HG02981 (cell line): Measurements from ENCODE around the gene TTYH2.
"Not testable (repeated sequence)": the region's sequence is repeated elsewhere in the genome, so short reads cannot be mapped to it uniquely, and the experiment has no call there.

Experiments
- ATAC-seq: cut with Tn5 transposase; IDR thresholded peaks from one replicate; pipeline ENCODE4 v1.9.1; 2021; ENCODE audit warnings: mild to moderate bottlenecking, moderate library complexity; ENCODE audit not compliant: unreplicated experiment

Gene TTYH2

DNA sequence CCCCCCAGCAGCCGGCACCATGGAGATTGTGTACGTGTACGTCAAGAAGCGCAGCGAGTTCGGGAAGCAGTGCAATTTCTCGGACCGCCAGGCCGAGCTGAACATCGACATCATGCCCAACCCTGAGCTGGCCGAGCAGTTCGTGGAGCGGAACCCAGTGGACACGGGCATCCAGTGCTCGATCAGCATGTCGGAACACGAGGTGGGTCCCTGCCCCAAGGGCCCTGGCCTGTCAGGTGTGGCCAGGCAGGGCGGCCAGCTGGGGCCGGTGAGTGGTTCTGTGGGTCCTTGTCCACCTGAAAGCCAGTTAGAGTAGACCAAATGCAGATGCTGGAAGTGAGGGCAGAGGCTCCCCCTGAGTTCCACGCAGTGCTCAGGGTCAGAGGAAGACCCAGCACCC, 68.4 kb downstream of the TTYH2 start:
- no peak for ATAC-seq

DNA sequence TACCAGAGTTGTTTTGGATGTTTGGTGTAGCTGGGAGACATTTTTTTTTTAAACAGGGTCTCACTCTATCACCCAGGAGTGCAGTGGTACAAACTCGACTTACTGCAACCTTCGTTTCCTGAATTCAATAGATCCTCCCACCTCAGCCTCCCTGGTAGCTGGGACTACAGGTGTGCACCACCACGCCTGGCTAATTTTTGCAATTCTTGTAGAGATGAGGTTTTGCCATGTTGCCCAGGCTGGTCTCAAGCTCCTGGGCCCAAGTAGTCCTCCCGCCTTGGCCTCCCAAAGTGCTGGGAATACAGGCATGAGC, 68.9 kb downstream of the TTYH2 start:
- ATAC-seq, result not testable (repeated sequence)

DNA sequence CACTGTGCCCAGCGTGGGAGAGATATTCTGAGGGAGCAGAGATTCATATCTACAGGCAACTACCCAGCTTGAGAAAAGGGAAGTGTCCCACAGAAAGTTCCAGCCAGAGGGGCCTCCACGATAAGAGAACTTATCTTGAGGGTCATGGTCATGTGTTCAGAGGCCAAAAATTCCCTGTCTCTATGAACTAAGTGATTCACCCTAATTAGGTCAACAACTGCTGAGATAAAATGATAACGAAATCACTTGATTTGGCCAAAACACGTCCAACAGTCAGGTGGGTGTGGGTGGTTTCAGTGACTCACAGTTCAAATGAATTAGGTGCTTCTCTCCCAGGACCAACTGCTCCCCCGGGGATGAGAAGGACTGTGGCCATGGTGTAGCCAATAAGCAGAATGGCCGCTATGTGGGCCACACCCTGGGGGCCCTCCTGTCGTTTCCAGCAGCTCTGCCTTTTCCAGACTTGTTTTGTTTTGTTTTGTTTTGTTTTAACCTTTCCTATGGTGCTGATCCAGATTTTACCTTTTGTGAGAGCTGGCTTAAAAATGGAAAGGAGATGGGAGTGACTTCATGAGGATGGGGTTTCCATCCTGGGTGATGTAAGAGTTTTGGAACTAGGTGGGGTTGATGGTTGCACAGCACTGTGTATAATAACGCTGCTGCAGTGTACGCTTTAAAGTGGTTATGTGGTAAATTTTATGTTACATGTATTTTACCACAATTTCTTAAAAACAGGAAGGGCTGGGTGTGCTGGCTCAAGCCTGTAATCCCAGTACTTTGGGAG, 69.4 kb downstream of the TTYH2 start:
- no peak for ATAC-seq

DNA sequence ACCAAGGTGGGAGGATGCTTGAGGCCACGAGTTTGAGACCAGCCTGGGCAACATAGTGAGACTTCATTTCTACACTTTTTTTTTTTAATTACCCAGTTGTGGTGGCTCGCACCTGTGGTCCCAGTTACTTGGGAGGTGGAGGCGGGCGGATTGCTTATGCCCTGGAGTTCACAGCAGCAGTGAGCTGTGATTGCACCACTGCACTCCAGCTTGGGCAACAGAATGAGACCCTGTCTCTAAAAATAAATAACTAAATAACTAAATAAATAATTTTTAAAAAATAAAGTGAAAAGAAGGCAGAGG, 70.0 kb downstream of the TTYH2 start:
- ATAC-seq, result no peak

DNA sequence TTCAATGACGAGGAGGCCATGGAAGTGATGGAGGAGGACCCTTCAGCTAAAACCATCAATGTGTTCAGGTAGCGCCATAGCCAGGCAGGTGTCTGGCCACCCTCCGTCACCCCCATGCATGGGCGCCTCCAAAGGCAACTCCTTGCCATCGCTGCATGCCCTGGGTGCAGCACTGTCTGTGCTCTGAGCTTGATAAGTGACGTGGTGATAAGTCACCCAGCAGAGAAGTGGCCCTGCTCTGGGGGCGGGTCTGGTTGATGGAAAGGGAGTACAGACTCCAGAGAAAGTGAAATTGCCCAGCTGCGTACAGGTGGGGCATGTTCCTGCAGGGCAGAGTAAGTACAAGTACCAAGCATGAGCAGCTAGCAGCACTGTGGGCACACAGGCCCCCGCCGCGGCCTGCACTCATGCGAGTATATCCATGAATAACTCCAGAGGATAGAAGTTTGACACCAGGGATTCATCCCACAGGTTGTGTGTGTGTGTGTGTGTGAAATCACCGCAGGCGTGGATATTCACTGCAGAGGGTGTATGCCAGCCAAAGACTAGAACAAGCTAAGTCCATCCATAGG, 73.7 kb downstream of the TTYH2 start:
- no peak for ATAC-seq

DNA sequence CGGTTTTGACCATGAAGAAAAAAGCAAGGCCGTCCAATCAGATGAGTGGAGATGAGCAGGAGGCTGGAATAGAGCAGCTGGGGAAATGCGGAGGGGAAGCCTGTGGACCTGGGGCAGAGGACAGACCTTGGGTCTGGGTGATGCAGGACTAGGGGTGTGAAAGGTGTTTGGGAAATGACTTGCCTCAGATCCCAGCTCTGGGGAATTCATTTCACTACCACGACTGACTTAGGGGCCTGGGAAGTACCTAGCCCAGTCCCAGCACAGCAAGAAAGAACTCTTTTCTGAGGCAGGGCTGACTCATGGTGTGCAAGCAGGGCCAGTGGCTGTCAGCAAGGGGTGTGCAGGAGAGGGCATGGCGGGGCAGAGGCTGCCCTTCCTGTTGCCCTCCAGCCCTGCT, 75.4 kb downstream of the TTYH2 start:
- no peak for ATAC-seq

DNA sequence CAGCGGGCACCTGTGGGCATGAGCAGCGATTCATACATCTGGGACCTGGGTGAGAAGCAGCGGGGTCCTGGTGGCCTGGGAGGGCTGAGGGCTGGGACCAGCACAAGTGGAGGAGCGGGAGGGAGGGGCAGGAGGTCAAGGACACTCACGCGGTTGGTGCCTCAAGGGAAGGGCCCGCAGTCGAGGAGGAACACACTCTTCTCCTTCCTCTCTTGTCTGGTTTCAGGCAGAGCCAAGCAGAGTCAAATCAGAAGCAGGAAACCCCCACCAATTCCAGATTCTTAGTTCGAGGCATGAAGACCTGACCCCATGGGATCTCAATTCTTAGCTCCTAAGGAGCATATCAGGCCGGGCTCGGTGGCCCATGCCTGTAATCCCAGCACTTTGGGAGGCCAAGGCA, 76.3 kb downstream of the TTYH2 start:
- no peak for ATAC-seq

DNA sequence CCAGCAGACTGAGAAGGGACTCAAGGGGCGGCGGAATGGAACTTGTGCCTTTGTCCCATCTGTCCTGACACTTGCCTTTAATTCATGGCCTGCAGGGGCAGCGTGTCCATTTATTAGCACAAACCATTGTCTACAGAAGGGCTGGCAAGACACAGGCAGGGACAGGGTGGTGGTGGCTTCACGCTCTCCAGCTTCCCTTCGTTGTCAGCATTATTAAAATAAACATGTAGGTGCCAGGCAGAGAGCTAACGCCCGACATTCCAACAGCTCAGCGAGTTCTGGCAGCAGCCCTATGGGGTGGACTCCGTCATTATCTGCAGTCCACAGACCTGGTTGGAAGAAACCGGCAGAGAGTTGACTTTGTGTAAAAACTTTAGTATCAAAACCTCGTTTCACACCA, 77.0 kb downstream of the TTYH2 start:
- no peak for ATAC-seq

DNA sequence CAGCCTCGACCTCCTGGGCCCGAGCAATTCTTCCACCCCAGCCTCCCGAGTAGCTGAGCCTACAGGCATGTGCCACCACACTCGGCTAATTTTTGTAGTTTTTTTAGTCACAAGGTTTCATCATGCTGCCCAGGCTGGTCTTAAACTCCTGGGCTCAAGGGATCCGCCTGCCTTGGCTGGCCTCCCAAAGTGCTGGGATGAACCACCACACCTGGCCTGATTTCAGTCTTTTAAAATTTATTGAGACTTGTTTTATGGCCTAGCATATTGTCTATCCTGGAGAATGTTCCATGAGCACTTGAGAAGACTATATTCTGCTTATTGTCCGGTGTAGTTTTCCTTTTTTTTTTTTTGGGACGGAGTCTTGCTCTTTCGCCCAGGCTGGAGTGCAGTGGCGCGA, 79.1 kb downstream of the TTYH2 start:
- ATAC-seq, result no peak

DNA sequence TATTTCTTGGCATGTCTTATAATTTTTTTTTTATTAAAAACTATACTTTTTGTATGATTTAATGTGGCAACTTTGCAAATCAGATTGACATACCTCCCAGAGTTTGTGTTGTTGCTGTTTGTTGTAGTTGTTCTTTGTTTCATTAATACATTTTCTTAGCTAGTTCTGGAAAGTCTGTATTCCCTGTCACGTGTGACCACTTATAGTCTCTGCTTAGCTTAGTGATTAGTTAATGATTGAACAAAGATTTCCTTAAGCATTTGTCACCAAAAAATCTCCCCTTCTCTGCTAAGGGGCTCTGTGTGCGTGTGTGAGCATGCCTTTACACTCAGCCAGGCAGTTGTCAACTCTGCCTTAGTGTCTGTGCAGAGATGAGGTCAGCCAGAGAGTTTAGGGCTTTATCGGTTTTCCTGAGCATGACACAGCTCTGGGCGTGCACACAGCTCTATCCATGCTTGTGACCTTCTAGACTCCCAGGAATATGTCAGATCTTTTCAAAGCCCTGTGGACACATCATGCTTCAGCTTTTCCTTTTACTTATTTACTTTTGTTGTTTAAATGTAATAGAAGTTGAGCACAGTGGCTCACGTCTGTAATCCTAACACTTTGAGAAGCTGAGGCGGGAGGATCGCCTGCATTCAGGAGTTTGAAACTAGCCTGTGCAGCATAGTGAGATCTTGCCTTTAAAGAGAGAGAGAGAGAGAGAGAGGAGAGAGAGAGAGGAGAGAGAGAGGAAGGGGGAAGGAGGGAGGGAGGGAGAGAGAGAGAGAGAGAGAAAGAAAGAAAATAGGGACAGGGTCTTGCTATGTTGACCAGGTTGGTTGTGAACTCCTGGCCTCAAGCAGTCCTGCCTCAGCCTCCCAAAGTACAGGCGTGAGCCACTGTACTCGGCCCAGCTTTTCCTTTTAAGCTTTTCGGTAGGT, 82.5 kb downstream of the TTYH2 start:
- ATAC-seq, result no peak

DNA sequence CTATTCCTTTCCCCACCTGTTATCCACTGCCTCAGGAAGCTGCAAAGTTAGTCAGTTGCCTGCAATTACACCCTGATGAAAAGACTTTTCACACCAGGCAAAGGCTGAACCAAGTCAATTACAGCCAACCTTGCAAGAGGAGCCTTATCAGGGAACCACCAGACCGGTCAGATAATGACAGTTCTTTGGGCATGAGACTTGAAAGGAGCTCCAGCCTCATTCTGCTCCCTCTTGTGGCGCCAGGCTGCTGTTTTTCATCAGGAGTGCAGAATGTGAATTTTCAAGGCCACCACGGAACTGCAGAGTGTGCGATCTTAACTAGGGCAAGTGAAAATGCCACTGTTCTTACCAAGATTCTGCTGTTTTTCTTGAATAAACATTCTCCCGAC, 83.2 kb downstream of the TTYH2 start:
- ATAC-seq, result no peak

DNA sequence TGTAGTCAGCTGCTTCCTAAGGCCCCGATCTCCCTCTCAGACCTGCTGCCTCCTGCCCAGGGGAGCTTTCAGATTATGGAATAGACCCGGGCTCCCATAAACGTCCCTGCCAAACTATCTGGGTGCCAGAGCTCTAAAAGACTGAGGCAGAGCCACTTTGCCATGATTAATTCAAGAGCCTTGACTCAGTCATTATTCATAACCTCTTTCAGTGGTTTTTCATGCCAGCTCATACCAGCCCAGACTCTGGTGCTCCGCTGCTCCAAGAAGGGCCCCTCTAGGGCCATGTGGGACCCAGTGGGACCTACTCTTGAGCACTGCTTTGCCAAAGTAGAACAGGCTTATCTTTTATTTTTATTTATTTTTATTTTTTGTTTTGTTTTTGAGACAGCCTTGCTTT, 84.6 kb downstream of the TTYH2 start:
- ATAC-seq, result no peak

DNA sequence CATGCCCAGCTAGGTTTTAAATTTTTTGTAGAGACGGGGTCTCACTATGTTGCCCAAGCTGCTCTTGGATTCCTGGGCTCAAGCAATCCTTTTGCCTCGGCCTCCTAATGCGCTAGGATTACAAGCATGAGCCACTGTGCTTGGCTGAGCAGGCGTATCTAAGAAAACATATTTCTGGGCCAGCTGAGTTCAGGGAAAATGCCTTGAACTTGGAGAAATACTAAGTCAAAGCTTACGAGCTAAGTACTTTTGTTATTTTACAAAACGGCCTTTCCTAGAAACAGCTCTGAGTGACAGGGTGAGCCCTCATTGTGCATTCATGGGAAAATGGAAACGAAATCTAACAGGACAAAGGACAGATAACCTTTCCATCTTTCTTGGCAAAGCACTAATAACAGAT, 85.4 kb downstream of the TTYH2 start:
- ATAC-seq, result no peak

DNA sequence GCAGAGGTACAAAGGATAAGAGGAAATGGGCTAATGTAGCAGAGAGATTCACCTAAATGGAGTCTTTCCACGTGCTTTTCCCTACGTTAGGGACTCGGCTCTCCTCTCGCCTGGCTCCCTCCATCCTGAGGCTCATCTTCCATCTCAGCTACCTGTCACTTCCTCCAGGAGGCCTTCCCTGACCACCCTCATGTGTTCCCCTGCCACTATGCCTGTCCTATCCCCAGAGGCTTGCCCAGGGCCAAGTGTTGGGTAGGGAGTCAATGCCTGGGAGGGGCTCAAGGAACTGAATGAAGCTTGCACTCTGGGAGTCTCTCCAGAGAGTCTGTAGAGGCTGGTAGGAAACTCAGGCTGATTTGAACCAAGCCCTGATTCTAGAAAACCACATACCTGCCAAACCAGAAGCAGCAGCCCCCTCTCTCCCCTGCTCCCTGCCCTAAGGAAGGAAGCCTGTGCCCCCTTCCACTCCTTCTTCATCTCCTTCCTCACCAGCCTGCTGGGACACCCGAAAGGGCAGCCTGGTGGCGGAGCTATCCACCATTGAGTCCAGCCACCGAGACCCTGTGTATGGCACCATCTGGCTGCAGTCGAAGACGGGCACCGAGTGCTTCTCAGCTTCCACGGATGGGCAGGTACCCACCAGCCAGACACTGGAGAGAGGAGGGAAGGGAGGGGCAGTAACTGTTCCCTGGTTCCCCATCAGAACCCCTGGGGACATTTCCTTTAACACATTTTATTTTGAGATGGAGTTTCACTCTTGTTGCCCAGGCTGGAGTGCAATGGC, 86.0 kb downstream of the TTYH2 start:
- ATAC-seq, result no peak

DNA sequence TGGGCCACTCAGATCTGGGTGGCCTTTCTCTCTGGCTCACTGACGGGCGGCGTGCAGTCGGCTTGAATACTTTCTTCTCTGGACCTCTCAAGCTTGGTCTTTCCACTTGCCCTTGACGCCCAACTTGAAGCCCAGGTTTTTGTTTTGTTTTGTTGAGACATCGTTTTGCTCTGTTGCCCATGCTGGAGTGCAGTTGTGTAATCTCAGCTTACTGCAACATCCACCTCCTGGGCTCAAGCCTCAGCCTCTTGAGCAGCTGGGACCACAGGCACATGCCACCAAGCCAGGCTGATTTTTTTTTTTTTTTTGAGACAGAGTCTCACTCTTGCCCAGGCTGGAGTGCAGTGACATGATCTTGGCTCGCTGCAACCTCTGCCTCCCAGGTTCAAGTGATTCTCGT, 89.9 kb downstream of the TTYH2 start:
- ATAC-seq, result no peak

DNA sequence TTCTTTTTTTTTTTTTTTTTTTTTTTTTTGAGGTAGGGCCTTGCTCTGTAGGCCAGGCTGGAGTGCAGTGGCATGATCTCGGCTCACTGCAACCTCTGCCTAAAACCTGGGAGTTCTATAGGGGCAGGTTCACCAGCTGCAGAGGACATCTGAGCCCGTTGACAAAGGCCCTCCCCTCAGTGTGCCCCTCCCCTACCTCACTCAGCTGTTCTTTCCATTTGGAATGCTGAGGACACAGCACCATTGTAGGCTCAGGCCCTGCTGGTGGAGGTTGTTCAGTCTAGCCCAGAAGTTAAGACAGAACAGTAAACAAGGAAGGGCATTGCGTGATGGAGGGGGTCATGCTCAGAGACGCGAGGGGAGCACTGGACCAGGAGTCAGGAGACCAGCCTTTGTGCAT, 90.8 kb downstream of the TTYH2 start:
- ATAC-seq, result no peak

DNA sequence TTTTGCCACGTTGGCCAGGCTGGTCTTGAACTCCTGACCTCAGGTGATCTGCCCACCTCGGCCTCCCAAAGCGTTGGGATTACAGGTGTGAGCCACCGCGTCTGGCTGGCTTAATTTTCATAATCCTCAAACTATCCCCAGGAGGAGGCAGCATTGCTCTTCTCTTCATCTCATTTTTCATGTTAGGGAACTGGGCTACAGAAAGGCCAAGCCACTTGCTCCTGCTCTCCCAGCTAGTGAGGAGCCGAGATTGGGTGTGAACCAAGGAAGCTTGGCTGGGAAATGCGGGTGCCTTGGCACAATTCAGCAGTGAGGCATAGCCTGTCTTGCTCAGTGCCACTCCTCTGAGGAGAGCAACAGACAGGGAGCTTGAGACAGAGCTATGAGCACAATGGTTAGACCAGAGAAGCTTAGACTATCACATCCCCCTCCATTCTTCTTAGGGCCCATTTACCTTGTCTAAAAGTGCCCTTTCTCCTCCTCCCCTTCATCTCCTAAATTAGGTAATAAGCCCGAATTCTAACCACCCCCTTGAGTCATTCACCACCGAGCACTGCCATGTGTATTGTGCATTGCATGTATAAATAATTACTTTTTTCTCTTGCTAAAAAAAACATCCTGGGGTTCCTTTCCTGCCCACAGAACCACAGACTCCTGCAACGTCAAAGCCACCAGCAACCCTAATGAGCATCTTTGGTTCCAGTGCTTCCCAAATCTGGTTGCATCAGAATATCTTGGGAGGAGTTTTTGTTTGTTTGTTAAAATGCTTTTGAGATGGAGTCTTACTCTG, 92.7 kb downstream of the TTYH2 start:
- no peak for ATAC-seq

DNA sequence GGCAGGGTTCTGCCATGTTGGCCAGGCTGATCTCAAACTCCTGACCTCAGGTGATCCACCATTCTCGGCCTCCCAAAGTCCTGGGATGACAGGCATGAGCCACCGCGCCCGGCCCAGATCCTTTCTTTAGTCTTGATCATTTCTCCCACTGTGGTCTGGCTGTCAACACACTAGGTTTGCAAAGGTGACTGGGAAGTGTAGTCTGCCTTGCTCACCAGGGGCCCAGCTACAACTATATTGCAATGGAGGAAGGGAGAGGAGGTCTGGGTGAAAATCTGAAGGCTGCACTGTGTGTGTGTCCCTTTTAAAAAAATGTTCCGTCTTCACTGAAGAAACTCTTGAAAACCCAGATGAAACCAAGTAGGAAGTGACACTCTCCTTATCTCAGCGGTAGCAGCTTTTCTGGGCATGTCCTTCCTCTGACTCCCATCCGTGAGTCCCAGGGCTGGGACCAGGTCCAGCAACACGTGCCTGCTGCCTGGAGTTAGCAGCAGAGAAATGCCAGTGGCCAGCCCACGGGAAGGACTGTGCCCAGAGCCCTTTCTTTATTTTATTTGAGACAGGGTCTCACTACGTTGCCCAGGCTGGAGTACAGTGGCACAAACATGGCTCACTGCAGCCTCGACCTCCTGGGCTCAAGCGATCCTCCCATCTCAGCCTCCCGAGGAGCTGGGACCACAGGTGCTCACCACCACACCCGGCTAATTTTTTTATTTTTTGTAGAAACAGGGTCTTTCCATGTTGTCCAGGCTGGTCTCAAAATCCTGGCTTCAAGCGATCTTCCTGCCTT, 94.8 kb downstream of the TTYH2 start:
- no peak for ATAC-seq

DNA sequence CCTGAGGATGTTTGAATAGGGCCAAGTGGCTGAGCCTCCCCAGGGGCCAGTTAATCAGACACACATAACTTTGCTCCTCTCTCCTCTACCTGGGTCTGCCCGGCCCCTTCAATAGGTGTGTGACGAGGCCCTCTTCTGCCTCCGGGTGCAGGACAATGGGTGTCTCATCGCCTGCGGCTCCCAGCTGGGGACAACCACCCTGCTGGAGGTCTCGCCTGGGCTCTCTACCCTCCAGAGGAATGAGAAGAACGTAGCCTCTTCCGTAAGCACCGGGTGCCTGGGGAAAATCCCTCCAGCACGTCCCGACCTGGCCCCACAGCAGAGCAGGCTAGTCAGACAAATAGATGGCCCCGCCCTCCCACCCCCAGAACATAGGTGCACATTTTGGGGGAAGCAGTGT, 96.5 kb downstream of the TTYH2 start:
- ATAC-seq, result no peak
